GM06990 (cell line): ENCODE measurements around the gene C1QTNF5.
A peak's percentile ranks its signal among the peaks of the same experiment; 100 is the strongest.

ENCODE experiments used
- DNase-seq: peaks from one replicate; pipeline ENCODE4 v3.0.0-alpha.2; 2011; ENCODE audit not compliant: insufficient read length; ENCODE audit errors: extremely low read depth
- H3K27me3 ChIP-seq: replicated peaks from 2 replicates; pipeline ENCODE4 v1.6.0; 2011; ENCODE audit warnings: low read length; ENCODE audit not compliant: control insufficient read depth, insufficient read depth
- H3K36me3 ChIP-seq: 2 replicates; pipeline ENCODE4 v1.5.1; 2011; ENCODE audit warnings: low read length; ENCODE audit not compliant: control insufficient read depth, insufficient read depth
- H3K4me3 ChIP-seq: replicated peaks from 2 replicates; pipeline ENCODE4 v1.5.1; 2011; ENCODE audit warnings: low read depth, mild to moderate bottlenecking, control low read depth, low read length
- TF ChIP-seq, protein P1 (sequence below): IDR thresholded peaks from 2 replicates; pipeline ENCODE4 v1.5.1; 2011; ENCODE audit warnings: low read length, control low read depth, mild to moderate bottlenecking, inconsistent platforms; ENCODE audit not compliant: insufficient read depth, poor library complexity, severe bottlenecking

The C1QTNF5 gene

DNA sequence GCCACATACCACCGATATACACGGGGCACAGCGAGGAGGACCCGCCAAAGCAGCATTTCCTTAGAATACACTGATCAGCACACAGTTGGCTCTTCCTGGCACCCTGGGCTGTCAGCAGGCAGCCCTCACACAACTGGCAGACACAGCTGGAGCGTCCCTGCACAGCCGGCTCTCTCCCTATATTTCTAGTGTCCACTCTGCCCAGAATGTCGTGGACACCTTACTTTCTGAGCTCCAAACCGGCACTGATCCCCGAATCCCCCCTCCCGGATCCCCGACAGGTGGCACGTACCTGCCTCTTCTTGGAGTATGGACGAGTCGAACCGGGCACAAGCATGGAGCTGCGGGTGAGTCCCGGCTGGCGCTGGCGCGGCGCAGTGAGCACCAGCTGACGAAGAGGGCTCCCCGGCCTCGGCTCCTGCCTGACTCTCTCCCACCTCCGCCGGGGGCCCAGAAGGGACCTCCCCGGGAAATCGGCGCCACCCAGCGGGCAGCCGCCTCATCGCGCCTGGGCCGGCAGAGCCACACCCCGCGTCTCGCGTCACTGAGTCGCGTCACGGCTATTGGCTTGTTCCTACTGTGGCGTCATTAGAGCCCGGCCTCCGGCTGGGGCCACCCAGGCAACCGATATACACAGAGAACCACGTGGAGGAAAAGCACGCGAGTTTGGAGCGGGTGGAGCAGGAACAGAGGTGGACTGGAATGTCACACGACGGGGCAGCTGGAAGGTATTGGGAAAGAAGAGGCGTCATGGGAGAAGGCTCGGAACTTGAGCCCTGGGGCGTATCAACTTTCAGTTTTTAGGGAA, 40.7 kb upstream of the C1QTNF5 start, which contains the start of gene USP2:
USP2 (minus strand) TSS at position 510 of the 808 bp plus-strand sequence. CDS start 8,210 bp downstream, outside the sequence.
- Histone ChIP-seq H3K36me3 (no peaks in the 10 kb centered on the region), H3K4me3 (peak within 1 kb of the TSS; percentile 65), H3K27me3 (no peaks in the 10 kb centered on the region; the same call in none of the 2 replicates)
- DNase-seq = peak; percentile 92
- TF ChIP-seq, protein P1, sequence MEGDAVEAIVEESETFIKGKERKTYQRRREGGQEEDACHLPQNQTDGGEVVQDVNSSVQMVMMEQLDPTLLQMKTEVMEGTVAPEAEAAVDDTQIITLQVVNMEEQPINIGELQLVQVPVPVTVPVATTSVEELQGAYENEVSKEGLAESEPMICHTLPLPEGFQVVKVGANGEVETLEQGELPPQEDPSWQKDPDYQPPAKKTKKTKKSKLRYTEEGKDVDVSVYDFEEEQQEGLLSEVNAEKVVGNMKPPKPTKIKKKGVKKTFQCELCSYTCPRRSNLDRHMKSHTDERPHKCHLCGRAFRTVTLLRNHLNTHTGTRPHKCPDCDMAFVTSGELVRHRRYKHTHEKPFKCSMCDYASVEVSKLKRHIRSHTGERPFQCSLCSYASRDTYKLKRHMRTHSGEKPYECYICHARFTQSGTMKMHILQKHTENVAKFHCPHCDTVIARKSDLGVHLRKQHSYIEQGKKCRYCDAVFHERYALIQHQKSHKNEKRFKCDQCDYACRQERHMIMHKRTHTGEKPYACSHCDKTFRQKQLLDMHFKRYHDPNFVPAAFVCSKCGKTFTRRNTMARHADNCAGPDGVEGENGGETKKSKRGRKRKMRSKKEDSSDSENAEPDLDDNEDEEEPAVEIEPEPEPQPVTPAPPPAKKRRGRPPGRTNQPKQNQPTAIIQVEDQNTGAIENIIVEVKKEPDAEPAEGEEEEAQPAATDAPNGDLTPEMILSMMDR = peak; percentile 94

DNA sequence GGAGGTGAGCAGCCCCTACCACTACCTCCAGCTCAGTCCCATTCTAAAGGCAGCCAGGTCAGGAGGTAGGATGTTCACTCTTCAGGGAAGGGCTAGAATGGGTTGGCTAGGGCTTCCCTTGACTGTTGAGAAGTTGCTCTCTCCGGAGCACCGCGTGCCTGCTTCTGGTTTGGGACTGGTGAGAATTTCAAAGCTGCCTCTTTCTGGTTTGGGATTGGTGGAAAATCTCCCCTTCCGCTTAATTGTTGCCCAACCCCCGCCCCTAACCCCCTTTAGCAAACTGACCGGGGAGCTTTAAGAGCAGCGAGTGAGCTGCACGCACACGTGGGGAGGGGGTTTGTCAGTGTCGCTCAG, 40.1 kb upstream of the C1QTNF5 start:
- no peak overlapping the region for H3K4me3 ChIP-seq
- H3K27me3 ChIP-seq = no peaks in the 10 kb centered on the region; the same call in none of the 2 replicates
- TF ChIP-seq, protein P1 = no peak
- DNase-seq = no peak
- no peaks in the 10 kb centered on the region for H3K36me3 ChIP-seq

DNA sequence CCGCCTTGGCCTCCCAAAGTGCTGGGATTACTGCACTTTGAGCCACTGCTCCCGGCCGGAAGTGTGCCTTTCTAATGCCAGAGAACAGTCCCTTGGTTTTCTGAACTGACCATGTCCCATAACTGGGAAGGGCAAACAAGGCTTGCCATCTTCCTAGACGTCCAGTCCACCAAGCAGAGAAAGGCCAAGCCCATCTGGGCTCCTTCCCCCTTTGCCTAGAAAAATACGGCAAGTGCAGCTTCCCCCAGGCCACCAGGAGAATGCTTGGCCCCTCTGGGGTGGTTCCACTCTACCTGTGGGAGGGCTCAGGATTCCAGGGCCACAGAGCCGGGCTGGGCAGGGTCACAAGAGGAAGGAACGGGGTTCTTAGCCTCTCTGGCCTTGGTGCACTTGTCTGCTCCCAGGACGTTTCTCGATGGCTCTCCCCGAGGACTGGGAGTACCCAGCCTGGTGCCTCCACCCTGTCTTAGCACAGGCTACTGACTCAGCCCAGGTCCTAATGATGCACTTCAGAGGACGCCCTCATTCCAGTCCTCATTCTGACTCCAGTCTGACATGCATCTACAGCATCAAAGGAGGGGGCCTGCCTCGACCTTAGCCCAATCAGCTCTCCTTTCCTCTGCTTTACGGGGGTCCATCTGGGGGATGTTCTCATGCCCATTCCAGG, 39.6 kb upstream of the C1QTNF5 start:
- TF ChIP-seq, protein P1 = no peak
- no peaks in the 10 kb centered on the region for H3K36me3 ChIP-seq
- no peaks in the 10 kb centered on the region; the same call in none of the 2 replicates for H3K27me3 ChIP-seq
- DNase-seq = no peak
- H3K4me3 ChIP-seq = no peak overlapping the region

DNA sequence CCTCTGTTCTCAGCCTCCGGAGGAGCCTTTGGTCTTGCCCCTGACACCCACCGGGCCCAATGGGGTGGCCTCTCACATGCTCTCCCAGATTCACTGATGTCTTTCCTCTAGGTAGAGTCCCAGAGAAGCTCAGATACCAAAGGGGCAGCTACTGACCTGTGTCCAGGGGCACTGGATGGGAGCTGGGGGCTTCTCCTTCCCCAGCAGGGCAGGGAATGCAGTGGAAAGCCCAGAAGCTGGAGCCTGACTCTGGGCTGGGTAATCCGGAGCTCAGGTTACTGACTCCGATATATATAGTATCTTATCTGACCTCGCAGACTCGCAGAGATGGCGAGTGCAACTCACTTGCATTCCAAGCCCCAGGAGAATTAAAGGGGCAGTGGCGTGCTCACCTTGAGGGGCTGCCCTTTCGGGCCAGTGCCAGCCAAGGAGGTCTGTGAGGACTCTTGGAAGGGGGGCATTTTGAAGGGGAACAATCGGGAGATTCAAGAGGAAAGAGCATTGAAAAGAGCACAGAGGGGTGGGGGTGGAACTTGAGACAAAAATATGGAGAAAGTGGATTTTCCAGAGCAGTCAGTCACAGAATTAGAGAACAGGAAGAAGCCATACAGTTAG, 38.3 kb upstream of the C1QTNF5 start:
- TF ChIP-seq, protein P1 = no peak
- no peak overlapping the region for H3K4me3 ChIP-seq
- no peak for DNase-seq

DNA sequence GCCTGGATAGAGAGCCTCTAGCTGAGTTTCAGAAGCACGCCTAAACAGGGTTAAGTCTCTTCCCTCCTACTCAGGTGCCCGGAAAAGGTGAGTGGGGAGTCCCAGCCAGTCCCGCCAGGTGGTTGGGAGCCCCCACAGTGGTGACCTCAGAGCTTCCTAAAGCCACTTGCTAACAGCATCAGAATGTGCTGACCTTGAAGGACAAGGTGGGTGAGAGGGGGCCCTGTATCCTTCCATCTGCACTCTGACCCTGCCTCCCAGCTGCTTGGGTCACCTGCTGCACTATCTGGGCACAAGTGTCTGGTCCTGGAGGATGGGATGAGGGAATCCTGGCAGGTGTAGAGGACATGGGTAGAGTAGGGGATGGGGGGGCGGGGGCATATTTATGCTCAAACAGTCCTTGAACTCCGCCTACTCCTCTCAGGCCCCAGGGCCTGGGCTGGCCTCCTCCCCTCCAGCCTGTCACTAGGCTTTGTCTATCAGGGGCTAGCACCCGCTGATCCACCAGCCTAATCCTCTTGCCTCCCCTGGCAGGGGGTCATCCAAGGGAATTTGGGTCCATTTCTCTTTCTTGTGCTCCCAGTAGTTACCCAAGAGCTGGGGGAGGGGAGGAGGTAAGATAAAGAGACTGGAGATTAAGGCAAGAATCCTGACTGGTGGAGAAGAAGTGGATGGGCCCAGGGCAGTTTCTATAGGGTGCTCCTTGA, 37.4 kb upstream of the C1QTNF5 start:
- Histone ChIP-seq H3K4me3 (no peak overlapping the region), H3K27me3 (no peaks in the 10 kb centered on the region; the same call in none of the 2 replicates), H3K36me3 (no peaks in the 10 kb centered on the region)
- no peak for DNase-seq
- TF ChIP-seq, protein P1 = no peak

More for the DNA sequence above, 38.3 kb upstream of the C1QTNF5 start:
- Histone ChIP-seq H3K27me3 (no peaks in the 10 kb centered on the region; the same call in none of the 2 replicates), H3K36me3 (no peaks in the 10 kb centered on the region)
